H1 (cell line): ENCODE measurements around the gene SLC9A7. TPM values are rescaled to one million over a fixed set of nuclear protein-coding genes. Genes with fewer than 3 reads are reported as not detected.

Experiments
- EGR1 ChIP-seq: IDR thresholded peaks from 2 replicates; pipeline ENCODE4 v1.6.1; 2011; ENCODE audit warnings: low read depth, low read length, borderline replicate concordance
- SIRT6 ChIP-seq: IDR thresholded peaks from one replicate; pipeline ENCODE4 v1.7.1; 2012; ENCODE audit warnings: low read length, inconsistent platforms
- SP2 ChIP-seq: IDR thresholded peaks from 2 replicates; pipeline ENCODE4 v1.6.1; 2012; ENCODE audit warnings: mild to moderate bottlenecking, low read length, inconsistent platforms
- polyA plus RNA-seq, 7 experiments: library from polyadenylated mRNA; depleted of rRNA in 3 of 7; stranded (reverse) in 5 of 7; unstranded in 2 of 7; fragments of >200 nt in 5 of 7; fragments of 200-250 nt in 2 of 7; gene quantifications; 1 replicate in 5 of 7; 2 replicates in 1 of 7; 4 replicates in 1 of 7; pipeline versions ENCODE4 v1.2.1 to v1.2.3, GENCODE V29; 2011 to 2013; ENCODE audit warnings: missing spikeins in 2 of 7, mixed read lengths in 2 of 7
- total RNA-seq: library from RNA; stranded (reverse); fragmentation: NEBNext Ultra II Directional; extraction: Animal tissue kit (Norgen Biotek cat#: 25700); gene quantifications from 2 replicates; pipeline ENCODE4 v1.2.1, GENCODE V29; 2021

SLC9A7 gene
- total and polyA plus RNA-seq, 2 of the 8 experiments (the other 6 are each of a cell fraction or from before 2014, with no cell fraction given): 6.7 to 17.2 TPM

DNA sequence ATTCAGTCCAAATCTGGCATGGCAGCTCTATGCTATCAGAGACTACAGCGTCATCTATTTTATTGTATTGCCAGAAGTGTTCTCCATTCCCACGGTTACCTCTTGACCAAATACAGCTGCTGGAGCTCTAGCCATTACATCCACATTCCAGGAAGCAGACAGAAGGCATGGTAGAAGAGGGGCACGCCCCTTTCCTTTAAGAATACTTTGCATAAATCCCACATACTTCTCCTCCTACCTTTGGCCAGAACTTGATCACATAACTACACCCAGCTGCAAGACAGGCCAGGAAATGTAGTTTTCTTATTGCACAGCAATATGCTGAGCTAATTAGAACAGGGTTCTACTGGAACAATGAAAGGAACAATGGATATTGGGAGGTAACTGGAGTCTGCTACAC lies 14.9 kb downstream of the SLC9A7 start (continued):
- TF ChIP-seq SIRT6: no peak
- TF ChIP-seq EGR1: no peak
- TF ChIP-seq SP2: no peak
